Stimulated activated CD8-positive, alpha-beta memory T cell treated with anti-CD3 and anti-CD28 coated beads, Interleukin-7, amount 100 ng/mL, for 1 hour (primary cell): ENCODE results near the gene NABP1.

Experiments
- DNase-seq, 2 donors: peaks; one replicate each; pipeline ENCODE4 v3.0.0-alpha.2; 2020; ENCODE audit warnings: low read depth in 2 of 2

Gene NABP1

GRCh38 chr2:191707542-191707941 lies 29.6 kb downstream of the NABP1 start:
- DNase-seq: no peak

DNA sequence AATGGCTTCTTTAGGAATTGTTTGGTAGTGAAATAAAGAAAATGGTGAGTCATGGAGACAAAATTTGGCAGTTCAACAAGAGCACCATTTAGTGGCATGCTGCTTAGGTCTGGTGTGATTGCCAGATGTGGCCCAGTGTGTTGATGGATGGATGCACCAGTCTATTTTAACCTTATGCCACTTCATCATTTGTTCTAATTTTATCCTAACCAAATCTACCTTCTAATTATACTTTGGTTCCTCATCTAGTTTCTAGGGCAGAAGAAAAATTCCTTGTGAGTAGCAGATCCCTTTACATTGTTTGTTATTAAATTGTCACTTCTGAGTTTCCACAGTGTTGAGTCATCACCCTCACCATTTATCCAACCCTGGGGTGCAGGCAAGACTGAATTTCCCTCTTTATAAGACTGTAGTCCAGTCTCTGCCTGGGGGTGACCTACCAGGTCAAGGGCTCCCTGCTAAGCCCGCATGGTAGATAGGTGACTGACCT lies 32.5 kb downstream of the NABP1 start:
- DNase-seq: no peak

DNA sequence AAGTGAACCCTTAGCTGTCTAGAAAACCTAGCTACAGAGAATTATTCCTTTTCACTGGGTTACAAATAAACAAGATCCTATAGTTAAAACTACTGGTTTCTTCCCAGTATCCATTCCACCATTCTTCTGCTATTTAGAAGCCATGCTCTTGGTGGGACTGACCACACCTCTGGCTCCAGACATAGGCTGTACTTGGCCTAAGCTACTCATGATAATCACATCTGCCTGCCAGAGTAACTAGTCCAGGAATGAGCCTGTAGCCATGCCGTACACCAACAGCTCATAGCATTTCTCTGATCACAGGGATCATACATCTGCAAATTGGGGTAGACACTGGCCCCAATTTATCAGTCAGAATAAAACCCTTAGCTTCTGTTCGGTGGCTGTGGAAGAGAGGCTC lies 33.7 kb downstream of the NABP1 start:
- DNase-seq: no peak

GRCh38 chr2:191713837-191714236 lies 35.9 kb downstream of the NABP1 start:
- no peak for DNase-seq

- no peak for DNase-seq
Observed at GRCh38 chr2:191714925-191715324, 37.0 kb downstream of the NABP1 start.

GRCh38 chr2:191715471-191715870 lies 37.5 kb downstream of the NABP1 start:
- no peak for DNase-seq

DNA sequence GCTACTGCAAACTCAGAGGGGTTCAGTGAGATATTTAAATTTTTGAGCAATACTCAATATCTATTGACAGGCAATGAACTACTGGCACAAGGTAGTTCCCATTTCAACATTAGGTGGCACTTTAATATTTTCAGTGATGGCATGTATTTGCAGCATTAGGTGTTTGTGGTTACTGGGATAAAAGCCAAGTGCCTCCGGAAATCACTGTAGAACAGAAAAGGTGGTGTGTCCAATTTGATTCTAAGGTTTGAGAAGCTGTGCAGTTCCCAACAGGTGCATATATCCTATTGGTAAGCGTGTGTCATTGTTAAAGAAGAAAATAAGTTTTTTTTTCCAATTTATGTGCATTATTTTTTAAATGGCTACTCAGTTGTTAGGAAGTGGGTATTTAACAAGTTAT lies 41.3 kb downstream of the NABP1 start:
- DNase-seq: no peak

DNA sequence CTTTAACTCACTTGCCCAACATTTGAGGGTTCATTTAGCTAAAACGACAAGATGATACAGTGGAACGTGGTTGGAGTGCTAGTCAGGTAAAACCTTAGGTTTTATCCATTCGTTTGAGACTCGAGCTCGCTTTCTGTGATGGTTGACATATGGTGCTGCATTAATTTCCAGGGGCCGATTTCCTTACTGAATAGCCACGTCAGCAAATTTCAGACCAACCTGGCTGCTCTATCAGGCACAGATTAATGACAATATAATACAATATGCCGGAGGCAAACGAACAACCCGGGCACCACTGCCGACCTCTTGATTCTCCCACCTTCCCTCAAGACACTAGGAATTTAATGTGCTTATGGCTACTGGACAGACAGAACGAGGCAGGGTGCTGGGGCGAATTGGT lies 42.0 kb downstream of the NABP1 start:
- no peak for DNase-seq

- no peak for DNase-seq
Observed at GRCh38 chr2:191721331-191721730, 43.4 kb downstream of the NABP1 start.

DNA sequence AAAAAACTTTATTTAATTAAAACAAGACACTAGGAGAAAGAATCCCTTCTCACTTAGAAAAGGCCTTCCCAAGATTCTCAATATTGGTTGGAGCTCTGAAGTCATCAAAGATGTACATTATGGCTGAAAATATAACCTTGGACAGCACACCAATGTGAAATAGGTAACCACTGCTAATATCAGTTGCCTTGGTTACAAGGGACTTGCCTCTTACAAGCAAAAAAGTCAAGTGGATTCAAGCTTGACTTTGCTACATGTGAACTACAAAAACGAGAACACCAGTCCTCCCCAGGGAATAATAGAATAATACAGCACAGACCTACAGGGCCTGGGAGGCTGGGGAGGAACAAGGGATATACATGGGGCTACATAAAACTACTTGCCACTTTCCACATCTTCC lies 46.1 kb downstream of the NABP1 start:
- DNase-seq: no peak

DNA sequence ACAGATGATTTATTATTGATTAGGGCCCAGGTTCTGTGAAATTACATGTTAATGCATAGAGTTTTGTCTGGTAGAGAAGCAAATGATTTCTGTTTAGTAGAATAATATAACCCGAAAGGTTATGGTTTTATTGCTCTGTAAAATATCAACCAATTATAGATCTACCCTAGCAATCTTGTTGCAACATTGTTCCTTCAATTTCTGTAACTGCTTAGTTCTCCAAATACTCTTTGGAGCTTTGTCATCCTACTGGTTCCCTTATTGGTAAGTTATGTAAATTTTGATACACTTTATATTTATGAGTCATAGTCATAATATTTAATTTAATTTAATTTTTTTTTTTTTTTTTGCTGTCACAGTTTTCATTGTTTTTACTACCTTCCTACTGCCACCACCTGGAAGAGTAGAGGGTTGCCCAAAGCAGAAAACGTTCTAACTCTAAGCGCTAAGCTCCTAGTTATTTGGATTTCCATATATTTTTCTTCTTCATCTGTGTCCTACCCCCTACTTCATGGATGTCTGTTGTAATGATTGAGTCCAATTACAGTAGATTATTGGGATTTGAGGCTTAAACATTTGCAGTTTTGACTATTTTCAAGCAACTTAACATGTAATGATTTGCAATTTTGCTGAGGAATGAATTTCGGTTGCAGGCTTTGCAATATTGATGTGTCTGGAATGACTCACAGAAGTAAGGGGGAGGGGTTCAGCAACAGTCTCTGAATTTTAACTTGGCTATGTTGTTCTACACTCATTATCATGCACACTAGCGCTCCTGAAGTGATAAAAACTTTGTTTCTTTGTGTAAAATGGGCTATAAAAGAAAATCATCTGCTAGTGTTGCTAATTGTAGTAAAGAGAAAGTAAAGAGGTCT lies 51.1 kb downstream of the NABP1 start:
- no peak for DNase-seq

- no peak for DNase-seq
Observed at GRCh38 chr2:191730263-191730662, 52.3 kb downstream of the NABP1 start.
